ENCODE measurements around the gene MS4A15. TPM values are rescaled to one million over a fixed set of nuclear protein-coding genes. Genes with fewer than 3 reads are reported as not detected.
A peak's percentile ranks its signal among the peaks of the same experiment; 100 is the strongest.

MS4A15 gene
- total and polyA plus RNA-seq, 10 of the 15 experiments (the other 5 are each of a cell fraction or from before 2014, with no cell fraction given): 0.05 to 0.84 (median 0.45) TPM

DNA sequence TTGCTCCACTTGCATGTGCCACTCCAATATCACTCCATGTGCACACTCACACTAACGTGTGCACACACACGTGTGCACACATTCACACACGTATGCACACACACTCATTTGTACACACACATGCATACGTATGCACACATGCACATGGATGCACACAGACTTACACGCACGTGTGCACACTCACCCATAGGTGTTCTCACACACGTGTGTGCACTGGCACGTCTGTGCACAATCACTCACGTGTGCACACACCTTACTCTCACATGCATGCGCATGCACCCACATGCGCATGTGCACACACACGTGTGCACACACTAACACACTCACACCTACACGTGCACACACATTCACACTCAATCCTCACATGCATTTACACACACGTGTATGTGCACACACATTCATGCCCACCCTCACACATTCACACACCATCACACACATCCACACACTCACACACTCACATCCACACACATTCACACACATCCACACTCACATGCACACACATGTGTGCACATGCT lies 9.3 kb upstream of the MS4A15 start:
- ChIA-PET CTCF (no interaction called here), SMC1A (ENCODE audit: uncharacterized antibody, unreplicated experiment) (no interaction called here), RAD21 (ENCODE audit: unreplicated experiment) (no interaction called here), POLR2A (no interaction called here)
- no peak overlapping the region for H3K9ac ChIP-seq (ENCODE audit: control insufficient read depth, insufficient read depth, low read length)
- H3K27ac ChIP-seq (ENCODE audit: control insufficient read depth, insufficient read depth): no peak overlapping the region
- WGBS (ENCODE audit: insufficient coverage, insufficient replicate concordance, low lambda C conversion rate, missing lambda C conversion rate): 55% methylated on average over 14 of the region's 14 CpGs
- H3K27me3 ChIP-seq (replicated peaks in 1 of 2; ENCODE audit: control insufficient read depth in 2 of 2, insufficient read depth in 2 of 2, low read length in 1 of 2): no peaks in the 10 kb centered on the region
- in situ Hi-C loops (cut with MboI): no loop called here
- ATAC-seq (no peak), DNase-seq (ENCODE audit: low read depth, low spot score) (no peak), FAIRE-seq (no peak)
- H3K9me3 ChIP-seq (replicated peaks; ENCODE audit: control insufficient read depth, insufficient read depth, low read length): no peaks in the 10 kb centered on the region; the same call in 2 of the 3 replicates
- H4K20me1 ChIP-seq (ENCODE audit: control insufficient read depth, insufficient read depth): no peaks in the 10 kb centered on the region
- no TSS peak for BruUV-seq (replicated peaks)
- H2AFZ ChIP-seq (ENCODE audit: control insufficient read depth, low read depth, low read length): no peak overlapping the region
- H3K4me3 ChIP-seq: no peak overlapping the region
- no peaks in the 10 kb centered on the region for H3K79me2 ChIP-seq (ENCODE audit: control insufficient read depth, insufficient read depth, low read length)
- H3K36me3 ChIP-seq (ENCODE audit: control insufficient read depth in 2 of 2, insufficient read depth in 2 of 2, low read length in 1 of 2): no peaks in the 10 kb centered on the region
- H3K4me1 ChIP-seq (ENCODE audit: control insufficient read depth, insufficient read depth, low read length): no peaks in the 10 kb centered on the region
- no peak overlapping the region for H3K4me2 ChIP-seq (ENCODE audit: control insufficient read depth, insufficient read depth)
- intact Hi-C loops (cut with micrococcal nuclease; ENCODE audit: unreplicated experiment): no loop called here
- TF ChIP-seq, protein P1, sequence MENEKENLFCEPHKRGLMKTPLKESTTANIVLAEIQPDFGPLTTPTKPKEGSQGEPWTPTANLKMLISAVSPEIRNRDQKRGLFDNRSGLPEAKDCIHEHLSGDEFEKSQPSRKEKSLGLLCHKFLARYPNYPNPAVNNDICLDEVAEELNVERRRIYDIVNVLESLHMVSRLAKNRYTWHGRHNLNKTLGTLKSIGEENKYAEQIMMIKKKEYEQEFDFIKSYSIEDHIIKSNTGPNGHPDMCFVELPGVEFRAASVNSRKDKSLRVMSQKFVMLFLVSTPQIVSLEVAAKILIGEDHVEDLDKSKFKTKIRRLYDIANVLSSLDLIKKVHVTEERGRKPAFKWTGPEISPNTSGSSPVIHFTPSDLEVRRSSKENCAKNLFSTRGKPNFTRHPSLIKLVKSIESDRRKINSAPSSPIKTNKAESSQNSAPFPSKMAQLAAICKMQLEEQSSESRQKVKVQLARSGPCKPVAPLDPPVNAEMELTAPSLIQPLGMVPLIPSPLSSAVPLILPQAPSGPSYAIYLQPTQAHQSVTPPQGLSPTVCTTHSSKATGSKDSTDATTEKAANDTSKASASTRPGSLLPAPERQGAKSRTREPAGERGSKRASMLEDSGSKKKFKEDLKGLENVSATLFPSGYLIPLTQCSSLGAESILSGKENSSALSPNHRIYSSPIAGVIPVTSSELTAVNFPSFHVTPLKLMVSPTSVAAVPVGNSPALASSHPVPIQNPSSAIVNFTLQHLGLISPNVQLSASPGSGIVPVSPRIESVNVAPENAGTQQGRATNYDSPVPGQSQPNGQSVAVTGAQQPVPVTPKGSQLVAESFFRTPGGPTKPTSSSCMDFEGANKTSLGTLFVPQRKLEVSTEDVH (IDR thresholded peaks at IDR 0.05; ENCODE audit: low read depth, partially characterized antibody): no peak
- no peak for TF ChIP-seq HDAC6 (IDR thresholded peaks at IDR 0.05; ENCODE audit: unreplicated experiment)
- TF ChIP-seq TCF7 (IDR thresholded peaks at IDR 0.05; ENCODE audit: borderline replicate concordance): no peak
- TF ChIP-seq, protein P2, sequence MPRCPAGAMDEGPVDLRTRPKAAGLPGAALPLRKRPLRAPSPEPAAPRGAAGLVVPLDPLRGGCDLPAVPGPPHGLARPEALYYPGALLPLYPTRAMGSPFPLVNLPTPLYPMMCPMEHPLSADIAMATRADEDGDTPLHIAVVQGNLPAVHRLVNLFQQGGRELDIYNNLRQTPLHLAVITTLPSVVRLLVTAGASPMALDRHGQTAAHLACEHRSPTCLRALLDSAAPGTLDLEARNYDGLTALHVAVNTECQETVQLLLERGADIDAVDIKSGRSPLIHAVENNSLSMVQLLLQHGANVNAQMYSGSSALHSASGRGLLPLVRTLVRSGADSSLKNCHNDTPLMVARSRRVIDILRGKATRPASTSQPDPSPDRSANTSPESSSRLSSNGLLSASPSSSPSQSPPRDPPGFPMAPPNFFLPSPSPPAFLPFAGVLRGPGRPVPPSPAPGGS (IDR thresholded peaks at IDR 0.05; ENCODE audit: borderline replicate concordance, insufficient read depth, low read depth, low read length, poor library complexity, severe bottlenecking): peak; percentile 17
- no peak for TF ChIP-seq MAX (IDR thresholded peaks at IDR 0.05; ENCODE audit: low read depth, low read length)

All from GM12878 (cell line).